Measurements from ENCODE around the gene THUMPD1. TPM values are rescaled to one million over a fixed set of nuclear protein-coding genes. Genes with fewer than 3 reads are reported as not detected.

The THUMPD1 gene
- total RNA-seq, 4 donors from 2014 or later: 37.6 to 139 (median 50.2) TPM

- no peak for DNase-seq
- TF ChIP-seq CTCF (IDR thresholded peaks at IDR 0.05) (peak in 1 of 4 experiments; percentile 5), POLR2A (IDR thresholded peaks at IDR 0.05) (no peak)
- H3K27me3 ChIP-seq: no peaks in the 10 kb centered on the region
- no peak overlapping the region for H3K4me3 ChIP-seq
- intact Hi-C loops (cut with DNase I; ENCODE audit: low total_unique reads): no loop called here
- no peaks in the 10 kb centered on the region for H3K36me3 ChIP-seq
- no peak overlapping the region for H3K27ac ChIP-seq
- no peaks in the 10 kb centered on the region for H3K9me3 ChIP-seq
- H3K4me1 ChIP-seq: no peaks in the 10 kb centered on the region
These were observed 33.2 kb upstream of the THUMPD1 start for GRCh38 chr16:20774703-20775362.

DNA sequence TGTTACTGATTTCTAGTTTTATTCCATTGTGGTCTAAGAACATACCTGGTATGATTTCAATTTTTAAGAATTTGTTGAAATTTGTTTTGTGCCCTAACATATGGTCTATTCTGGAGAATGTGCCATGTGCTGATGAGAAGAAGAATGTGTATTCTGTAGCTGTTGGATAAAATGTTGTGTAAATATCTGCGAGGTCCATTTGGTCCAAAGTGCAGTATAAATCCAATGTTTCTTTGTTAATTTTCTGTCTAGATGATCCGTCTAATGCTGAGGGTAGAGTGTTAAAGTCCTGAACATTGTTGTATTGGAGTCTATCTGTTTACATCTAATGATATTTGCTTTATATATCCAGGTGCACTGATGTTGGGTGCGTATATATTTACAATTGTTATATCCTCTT, 32.1 kb upstream of the THUMPD1 start:
- Histone ChIP-seq H3K9me3 (no peaks in the 10 kb centered on the region), H3K4me1 (no peaks in the 10 kb centered on the region)
- intact Hi-C loops (cut with DNase I; ENCODE audit: low total_unique reads): no loop called here

DNA sequence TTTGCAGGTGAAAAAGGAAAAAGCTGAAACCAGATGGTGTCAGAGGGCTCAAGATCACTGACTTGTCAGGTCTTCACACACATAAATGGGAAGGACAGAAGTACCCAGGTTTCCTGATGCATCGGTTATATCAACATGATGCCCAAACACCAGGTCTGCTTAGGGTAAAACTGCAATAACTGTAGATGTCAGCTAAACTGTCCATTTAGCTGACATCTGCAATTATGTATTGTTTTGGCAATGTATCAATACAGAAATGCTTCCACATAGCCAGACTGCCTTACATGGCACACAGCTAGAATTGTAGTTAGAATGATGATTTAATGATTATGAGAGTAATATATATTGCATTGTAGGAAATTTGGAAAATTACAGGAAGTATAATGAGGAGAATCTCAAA, 27.2 kb upstream of the THUMPD1 start:
- H3K4me1 ChIP-seq: no peaks in the 10 kb centered on the region
- no peak overlapping the region for H3K4me3 ChIP-seq
- intact Hi-C loops (cut with DNase I; ENCODE audit: low total_unique reads): no loop called here
- no peaks in the 10 kb centered on the region for H3K27me3 ChIP-seq
- DNase-seq: no peak
- no peaks in the 10 kb centered on the region for H3K36me3 ChIP-seq
- TF ChIP-seq CTCF (IDR thresholded peaks at IDR 0.05) (no peak), POLR2A (IDR thresholded peaks at IDR 0.05) (no peak)
- H3K27ac ChIP-seq: no peak overlapping the region
- no peaks in the 10 kb centered on the region for H3K9me3 ChIP-seq

More for the DNA sequence above, 32.1 kb upstream of the THUMPD1 start:
- DNase-seq: no peak
- H3K4me3 ChIP-seq: no peak overlapping the region
- TF ChIP-seq POLR2A (IDR thresholded peaks at IDR 0.05) (no peak), CTCF (IDR thresholded peaks at IDR 0.05) (no peak)
- no peak overlapping the region for H3K27ac ChIP-seq
- H3K36me3 ChIP-seq: no peaks in the 10 kb centered on the region
- no peaks in the 10 kb centered on the region for H3K27me3 ChIP-seq

- DNase-seq: no peak
- no peaks in the 10 kb centered on the region for H3K27me3 ChIP-seq
- no peak overlapping the region for H3K27ac ChIP-seq
- H3K4me3 ChIP-seq: no peak overlapping the region
- intact Hi-C loops (cut with DNase I; ENCODE audit: low total_unique reads): no loop called here
- H3K9me3 ChIP-seq: no peaks in the 10 kb centered on the region
- H3K36me3 ChIP-seq: no peaks in the 10 kb centered on the region
- H3K4me1 ChIP-seq: no peaks in the 10 kb centered on the region
- TF ChIP-seq CTCF (IDR thresholded peaks at IDR 0.05): no peak
- TF ChIP-seq POLR2A (IDR thresholded peaks at IDR 0.05): no peak
These were observed 26.5 kb upstream of the THUMPD1 start for GRCh38 chr16:20768121-20768520.

DNA sequence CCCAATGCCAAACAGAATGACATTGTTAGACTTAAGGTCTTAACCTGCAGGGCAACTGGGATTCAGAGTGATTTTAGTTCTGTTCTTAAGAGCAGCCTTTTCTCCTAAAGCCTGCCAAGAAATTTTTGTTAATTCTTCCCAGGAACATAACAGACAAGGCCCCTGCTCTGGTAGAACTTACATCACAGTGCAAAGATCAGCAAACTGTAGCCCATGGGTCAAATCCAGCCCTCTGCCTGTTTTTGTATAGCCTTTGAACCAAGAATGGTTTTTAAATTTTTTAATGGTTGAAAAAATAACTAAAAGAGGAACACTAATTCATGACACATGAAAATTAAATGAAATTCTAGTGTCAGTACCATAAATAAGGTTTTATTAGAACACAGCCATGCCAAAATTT, 26.0 kb upstream of the THUMPD1 start:
- no peak overlapping the region for H3K4me3 ChIP-seq
- no peak overlapping the region for H3K27ac ChIP-seq
- H3K9me3 ChIP-seq: no peaks in the 10 kb centered on the region
- no peaks in the 10 kb centered on the region for H3K4me1 ChIP-seq
- intact Hi-C loops (cut with DNase I; ENCODE audit: low total_unique reads): no loop called here
- no peaks in the 10 kb centered on the region for H3K27me3 ChIP-seq
- DNase-seq: no peak
- H3K36me3 ChIP-seq: no peaks in the 10 kb centered on the region
- TF ChIP-seq POLR2A (IDR thresholded peaks at IDR 0.05) (no peak), CTCF (IDR thresholded peaks at IDR 0.05) (no peak)
